SH-SY5Y (cell line): ENCODE measurements around the gene ETNK2.

Experiments used
- GATA2 ChIP-seq: IDR thresholded peaks from 2 replicates; pipeline ENCODE4 v1.6.1; 2011; ENCODE audit warnings: mild to moderate bottlenecking, low read depth, low read length
- GATA3 ChIP-seq: IDR thresholded peaks from 2 replicates; pipeline ENCODE4 v1.6.1; 2011; ENCODE audit warnings: low read depth, mild to moderate bottlenecking, low read length, moderate library complexity

DNA sequence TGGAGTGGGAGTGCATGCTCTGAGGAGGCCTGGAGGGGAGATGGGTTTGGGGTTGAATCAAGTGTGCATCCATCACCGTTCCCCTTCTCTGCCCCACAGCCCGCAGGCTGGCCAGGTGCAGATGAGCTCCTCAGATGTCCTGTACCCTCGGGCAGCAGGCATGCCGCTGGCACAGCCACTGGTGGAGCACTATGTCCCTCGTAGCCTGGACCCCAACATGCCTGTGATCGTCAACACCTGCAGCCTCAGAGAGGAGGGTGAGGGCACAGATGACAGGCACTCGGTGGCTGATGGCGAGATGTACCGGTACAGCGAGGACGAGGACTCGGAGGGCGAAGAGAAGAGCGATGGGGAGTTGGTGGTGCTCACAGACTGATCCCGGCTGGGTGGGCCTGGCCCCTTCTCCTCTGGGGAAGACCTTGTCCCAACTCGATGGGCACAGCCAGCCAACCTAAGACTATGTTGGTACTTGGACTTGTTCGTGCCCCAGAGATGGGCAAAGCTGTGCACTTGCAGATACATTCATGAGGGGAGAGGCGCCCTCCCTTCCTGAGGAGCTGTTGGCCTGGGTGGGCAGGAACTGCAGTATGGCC is 26.0 kb downstream of the ETNK2 start:
- TF ChIP-seq GATA3, result no peak
- TF ChIP-seq GATA2, result no peak
